Osteoblast (primary cell): Measurements from ENCODE around the gene SYNJ2. TPM values are rescaled to one million over a fixed set of nuclear protein-coding genes. Genes with fewer than 3 reads are reported as not detected.
"Not testable (repeated sequence)": the region's sequence is repeated elsewhere in the genome, so short reads cannot be mapped to it uniquely, and the experiment has no call there.

Experiments
- DNase-seq: peaks from one replicate; pipeline ENCODE4 v3.0.0; 2011; ENCODE audit warnings: low spot score, mixed read lengths; ENCODE audit not compliant: insufficient read length; ENCODE audit errors: missing footprints
- H2AFZ ChIP-seq: 2 replicates; pipeline ENCODE4 v1.6.0; 2011; ENCODE audit warnings: mild to moderate bottlenecking, low read length
- H3K27ac ChIP-seq: 2 replicates; pipeline ENCODE4 v1.5.1; 2011; ENCODE audit warnings: mild to moderate bottlenecking, low read depth, low read length, moderate library complexity
- H3K27me3 ChIP-seq: 2 replicates; pipeline ENCODE4 v1.6.0; 2012; ENCODE audit warnings: mild to moderate bottlenecking, control low read depth, inconsistent platforms, low read length, moderate library complexity; ENCODE audit not compliant: insufficient read depth
- H3K36me3 ChIP-seq: 2 replicates; pipeline ENCODE4 v1.5.1; 2011; ENCODE audit warnings: mild to moderate bottlenecking, low read length, control low read depth, moderate library complexity; ENCODE audit not compliant: insufficient read depth
- H3K4me1 ChIP-seq: 2 replicates; pipeline ENCODE4 v1.5.1; 2011; ENCODE audit warnings: mild to moderate bottlenecking, low read length, control low read depth, moderate library complexity; ENCODE audit not compliant: insufficient read depth
- H3K4me2 ChIP-seq: 2 replicates; pipeline ENCODE4 v1.6.0; 2011; ENCODE audit warnings: mild to moderate bottlenecking, low read length; ENCODE audit not compliant: insufficient read depth
- H3K4me3 ChIP-seq: fragments of 200-600 bp; sonication (generic); 3 replicates; pipeline ENCODE4 v1.5.1; 2012; ENCODE audit warnings: mild to moderate bottlenecking, low read length, inconsistent platforms; ENCODE audit not compliant: insufficient read depth
- H3K79me2 ChIP-seq: 2 replicates; pipeline ENCODE4 v1.6.0; 2012; ENCODE audit warnings: mild to moderate bottlenecking, low read length, control low read depth, inconsistent platforms; ENCODE audit not compliant: insufficient read depth
- H3K9me3 ChIP-seq: 2 replicates; pipeline ENCODE4 v1.5.1; 2011; ENCODE audit warnings: low read depth, low read length, control low read depth
- H4K20me1 ChIP-seq: 2 replicates; pipeline ENCODE4 v1.6.0; 2012; ENCODE audit warnings: mild to moderate bottlenecking, low read length, control low read depth; ENCODE audit not compliant: insufficient read depth
- CTCF ChIP-seq: IDR thresholded peaks from 2 replicates; pipeline ENCODE4 v1.5.1; 2011; ENCODE audit warnings: mild to moderate bottlenecking, low read depth, low read length, moderate library complexity; ENCODE audit errors: extremely low read depth
- total RNA-seq: library from RNA; depleted of rRNA; stranded (reverse); fragments of >200 nt; gene quantifications from 2 replicates; pipeline ENCODE4 v1.2.3, GENCODE V29; 2012

Gene SYNJ2
- 91.6 and 94.8 TPM in 2 replicates for total RNA-seq

GRCh38 chr6:157981395-157982101 is at the start of gene SYNJ2:
Gene SYNJ2 (plus strand): TSS chr6:157981863. CDS start chr6:157981962, 99 bp downstream.
- H2AFZ ChIP-seq: peak within 1 kb of the TSS; percentile 80
- H3K9me3 ChIP-seq: no peaks in the 10 kb centered on the region
- H3K27me3 ChIP-seq: no peaks in the 10 kb centered on the region
- TF ChIP-seq CTCF: peak; percentile 49
- H3K4me3 ChIP-seq: peak within 1 kb of the TSS; percentile 91
- peak within 1 kb of the TSS; percentile 88 for H3K27ac ChIP-seq
- H3K36me3 ChIP-seq: peaks cover 3% of the 10 kb centered on the region
- H3K79me2 ChIP-seq: peaks cover 45% of the 10 kb centered on the region
- H3K4me1 ChIP-seq: peaks cover 29% of the 10 kb centered on the region
- peaks cover 4% of the 10 kb centered on the region for H4K20me1 ChIP-seq
- peak within 1 kb of the TSS; percentile 93 for H3K4me2 ChIP-seq
- peak; percentile 97 for DNase-seq

- Histone ChIP-seq H3K27me3 (no peaks in the 10 kb centered on the region), H2AFZ (no peak overlapping the region), H3K79me2 (no peaks in the 10 kb centered on the region), H3K4me2 (no peak overlapping the region), H3K4me3 (no peak overlapping the region), H3K9me3 (no peaks in the 10 kb centered on the region), H3K4me1 (no peaks in the 10 kb centered on the region), H3K36me3 (peaks cover 93% of the 10 kb centered on the region), H4K20me1 (no peaks in the 10 kb centered on the region), H3K27ac (no peak overlapping the region)
- TF ChIP-seq CTCF: no peak
- no peak for DNase-seq
These were observed 45.9 kb upstream of the SYNJ2 start for GRCh38 chr6:157935786-157936185.

- no peak overlapping the region for H3K4me3 ChIP-seq
- H3K4me2 ChIP-seq: no peak overlapping the region
- peaks cover 93% of the 10 kb centered on the region for H3K36me3 ChIP-seq
- no peaks in the 10 kb centered on the region for H3K9me3 ChIP-seq
- no peak for DNase-seq
- no peak overlapping the region for H3K27ac ChIP-seq
- H3K79me2 ChIP-seq: no peaks in the 10 kb centered on the region
- H3K27me3 ChIP-seq: no peaks in the 10 kb centered on the region
- no peak for TF ChIP-seq CTCF
- H2AFZ ChIP-seq: no peak overlapping the region
- no peaks in the 10 kb centered on the region for H4K20me1 ChIP-seq
- no peaks in the 10 kb centered on the region for H3K4me1 ChIP-seq
These were observed 44.3 kb upstream of the SYNJ2 start for GRCh38 chr6:157937318-157937717.

GRCh38 chr6:157937916-157938315 is 43.7 kb upstream of the SYNJ2 start:
- Histone ChIP-seq H3K4me2 (no peak overlapping the region), H3K27ac (no peak overlapping the region), H3K9me3 (no peaks in the 10 kb centered on the region), H3K27me3 (no peaks in the 10 kb centered on the region), H4K20me1 (no peaks in the 10 kb centered on the region), H3K4me1 (no peaks in the 10 kb centered on the region), H3K79me2 (no peaks in the 10 kb centered on the region), H2AFZ (no peak overlapping the region), H3K4me3 (no peak overlapping the region), H3K36me3 (peaks cover 92% of the 10 kb centered on the region)
- no peak for TF ChIP-seq CTCF
- DNase-seq: no peak

- H3K27ac ChIP-seq, H3K4me1 ChIP-seq, H4K20me1 ChIP-seq, H3K79me2 ChIP-seq, H2AFZ ChIP-seq, H3K4me2 ChIP-seq, DNase-seq, H3K9me3 ChIP-seq, H3K27me3 ChIP-seq, H3K4me3 ChIP-seq: not testable (repeated sequence)
- peaks cover 87% of the 10 kb centered on the region for H3K36me3 ChIP-seq
These were observed 41.2 kb upstream of the SYNJ2 start for GRCh38 chr6:157940375-157941036.
